SK-N-SH (cell line): ENCODE measurements around the gene AHDC1. TPM values are rescaled to one million over a fixed set of nuclear protein-coding genes. Genes with fewer than 3 reads are reported as not detected.

Source experiments
- CTCF ChIA-PET: fragments of 300-600, 350-600 bp; formaldehyde crosslinking; extraction: SDS; loops from one replicate; lab custom pipeline; 2021; lab: Yijun Ruan, JAX
- POLR2A ChIA-PET: fragments of 350-600 bp; sonication (Branson Sonifier 250); formaldehyde crosslinking; extraction: SDS; loops from one replicate; lab custom pipeline; 2020; ENCODE audit warnings: antibody characterized with exemption, inconsistent platforms; lab: Yijun Ruan, JAX
- DNase-seq: peaks from one replicate; pipeline ENCODE4 v3.0.0; 2012
- H2AFZ ChIP-seq: fragments of 200-600 bp; sonication (generic); 2 replicates; pipeline ENCODE4 v1.8.1; 2016; ENCODE audit warnings: antibody characterized with exemption, mild to moderate bottlenecking, low read depth
- H3F3A ChIP-seq: fragments of 200-600 bp; sonication (generic); replicated peaks from 2 replicates; pipeline ENCODE3; 2016; ENCODE audit warnings: antibody characterized with exemption, mild to moderate bottlenecking; ENCODE audit not compliant: insufficient read depth
- H3K27ac ChIP-seq, 2 experiments: fragments of 200-500 bp in 1 of 2; fragments of 200-600 bp in 1 of 2; sonication (Bioruptor generic) in 1 of 2; sonication (generic), shearing (Covaris generic) in 1 of 2; 2 replicates each; pipeline versions ENCODE4 v1.5.1 to v1.6.1; 2014 to 2016; ENCODE audit warnings: low read depth in 2 of 2, inconsistent platforms in 1 of 2, low read length in 1 of 2, mild to moderate bottlenecking in 1 of 2, mixed read lengths in 1 of 2
- H3K27me3 ChIP-seq: fragments of 200-600 bp; sonication (generic), shearing (Covaris generic); 2 replicates; pipeline ENCODE4 v1.6.1; 2016; ENCODE audit warnings: mixed run types; ENCODE audit not compliant: insufficient read depth
- H3K36me3 ChIP-seq, 2 experiments: fragments of 200-500 bp in 1 of 2; fragments of 200-600 bp in 1 of 2; sonication (Bioruptor generic) in 1 of 2; sonication (generic) in 1 of 2; replicated peaks in 1 of 2; 2 replicates each; pipeline versions ENCODE3 to v1.5.1; 2014 to 2016; ENCODE audit warnings: low read length in 1 of 2, mild to moderate bottlenecking in 1 of 2; ENCODE audit not compliant: insufficient read depth in 2 of 2, control insufficient read depth in 1 of 2
- H3K4me1 ChIP-seq, 2 experiments: fragments of 200-500 bp in 1 of 2; fragments of 200-600 bp in 1 of 2; sonication (Bioruptor generic) in 1 of 2; sonication (generic), shearing (Covaris generic) in 1 of 2; 2 replicates each; pipeline versions ENCODE4 v1.5.1 to v1.6.1; 2014 to 2016; ENCODE audit warnings: low read depth in 1 of 2, low read length in 1 of 2, mixed run types in 1 of 2; ENCODE audit not compliant: insufficient read depth in 2 of 2, control insufficient read depth in 1 of 2
- H3K4me2 ChIP-seq: fragments of 200-600 bp; sonication (generic), shearing (Covaris generic); 2 replicates; pipeline ENCODE4 v1.6.1; 2017; ENCODE audit warnings: mixed run types
- H3K4me3 ChIP-seq, 2 experiments: fragments of 200-500 bp in 1 of 2; fragments of 200-600 bp in 1 of 2; sonication (Bioruptor generic) in 1 of 2; sonication (generic), shearing (Covaris generic) in 1 of 2; 2 replicates each; pipeline versions ENCODE4 v1.5.1 to v1.8.1; 2014 to 2016; ENCODE audit warnings: low read depth in 2 of 2, inconsistent platforms in 1 of 2, low read length in 1 of 2, mild to moderate bottlenecking in 1 of 2, mixed read lengths in 1 of 2, moderate library complexity in 1 of 2
- H3K79me2 ChIP-seq: fragments of 200-600 bp; sonication (generic); 2 replicates; pipeline ENCODE4 v1.8.1; 2017; ENCODE audit warnings: mild to moderate bottlenecking; ENCODE audit not compliant: insufficient read depth
- H3K9ac ChIP-seq: fragments of 200-600 bp; sonication (generic); 2 replicates; pipeline ENCODE4 v1.6.1; 2017; ENCODE audit warnings: mixed run types
- H3K9me2 ChIP-seq: fragments of 200-600 bp; sonication (generic); 2 replicates; pipeline ENCODE4 v1.6.1; 2017; ENCODE audit warnings: mixed run types
- H3K9me3 ChIP-seq: fragments of 200-600 bp; sonication (generic); 2 replicates; pipeline ENCODE4 v1.6.1; 2017; ENCODE audit warnings: mixed run types, mild to moderate bottlenecking, moderate library complexity
- H4K20me1 ChIP-seq: fragments of 200-600 bp; sonication (generic); 2 replicates; pipeline ENCODE4 v1.6.1; 2017; ENCODE audit warnings: mild to moderate bottlenecking, mixed run types; ENCODE audit not compliant: insufficient read depth
- CTCF ChIP-seq: fragments of 200-600 bp; sonication (generic); IDR thresholded peaks from 2 replicates; pipeline ENCODE4 v1.6.1; 2017; ENCODE audit warnings: antibody characterized with exemption, mild to moderate bottlenecking, moderate library complexity
- ELF1 ChIP-seq: IDR thresholded peaks from 2 replicates; pipeline ENCODE4 v1.4.0; 2012
- EP300 ChIP-seq, 2 experiments: IDR thresholded peaks; 2 replicates each; pipeline versions ENCODE4 v1.4.0 to v1.6.1; 2012; ENCODE audit warnings: borderline replicate concordance in 1 of 2, low read depth in 1 of 2, low read length in 1 of 2
- FOSL2 ChIP-seq: IDR thresholded peaks from 2 replicates; pipeline ENCODE4 v1.4.0; 2012; ENCODE audit warnings: low read depth, mild to moderate bottlenecking, moderate library complexity, borderline replicate concordance
- FOXJ3 ChIP-seq: sonication (generic); formaldehyde crosslinking; IDR thresholded peaks from 2 replicates; pipeline ENCODE4 v1.5.1; 2020; ENCODE audit warnings: mild to moderate bottlenecking, missing genetic modification reagents
- FOXM1 ChIP-seq: IDR thresholded peaks from 2 replicates; pipeline ENCODE4 v1.4.0; 2012; ENCODE audit warnings: low read depth, mild to moderate bottlenecking
- GABPA ChIP-seq: IDR thresholded peaks from 2 replicates; pipeline ENCODE4 v1.4.0; 2012; ENCODE audit warnings: low read depth, mild to moderate bottlenecking
- GATA2 ChIP-seq: sonication (generic); formaldehyde crosslinking; IDR thresholded peaks from 2 replicates; pipeline ENCODE4 v1.5.0; 2020; ENCODE audit warnings: mild to moderate bottlenecking, missing genetic modification reagents
- IRF3 ChIP-seq: fragments of 150-350 bp; IDR thresholded peaks from 2 replicates; pipeline ENCODE4 v1.6.1; 2016; ENCODE audit warnings: mild to moderate bottlenecking, low read depth, low read length
- JUND ChIP-seq: IDR thresholded peaks from 2 replicates; pipeline ENCODE4 v1.4.0; 2012
- MEF2A ChIP-seq: IDR thresholded peaks from 2 replicates; pipeline ENCODE4 v1.4.0; 2012; ENCODE audit warnings: low read depth, borderline replicate concordance
- PBX3 ChIP-seq: IDR thresholded peaks from 2 replicates; pipeline ENCODE4; 2012
- REST ChIP-seq: IDR thresholded peaks from 2 replicates; pipeline ENCODE4 v1.6.1; 2012; ENCODE audit warnings: mild to moderate bottlenecking, low read depth, low read length, moderate library complexity
- RFX5 ChIP-seq: IDR thresholded peaks from 2 replicates; pipeline ENCODE4 v1.6.1; 2012; ENCODE audit warnings: mild to moderate bottlenecking, improper control_type of control experiment, low read length
- SMC3 ChIP-seq: IDR thresholded peaks from 2 replicates; pipeline ENCODE4 v1.6.1; 2012; ENCODE audit warnings: low read depth, low read length, improper control_type of control experiment
- TAF1 ChIP-seq: IDR thresholded peaks from 2 replicates; pipeline ENCODE4 v1.6.1; 2012; ENCODE audit warnings: low read depth, mild to moderate bottlenecking, low read length, moderate library complexity, borderline replicate concordance
- TCF12 ChIP-seq: IDR thresholded peaks from 2 replicates; pipeline ENCODE4 v1.4.0; 2012
- TEAD4 ChIP-seq: IDR thresholded peaks from 2 replicates; pipeline ENCODE4 v1.4.0; 2012; ENCODE audit warnings: mild to moderate bottlenecking, borderline replicate concordance; ENCODE audit not compliant: insufficient read depth
- USF1 ChIP-seq: IDR thresholded peaks from 2 replicates; pipeline ENCODE4 v1.4.0; 2012; ENCODE audit warnings: low read depth, borderline replicate concordance
- ZBTB33 ChIP-seq: IDR thresholded peaks from 2 replicates; pipeline ENCODE4 v1.4.0; 2012; ENCODE audit warnings: low read depth, borderline replicate concordance
- WGBS: methylation state at CpG from one replicate; pipeline ENCODE4 v1.1.6; 2017; ENCODE audit warnings: low lambda C conversion rate; 5-methylcytosine and 5-hydroxymethylcytosine counted together
- polyA plus RNA-seq, 3 experiments: library from polyadenylated mRNA; depleted of rRNA; stranded (reverse); fragments of >200 nt; gene quantifications; 2 replicates each; pipeline ENCODE4 v1.2.3, GENCODE V29; 2012

The AHDC1 gene
- polyA plus RNA-seq, 1 of the 3 experiments (the other 2 are of a cell fraction): 8.5 TPM

- H3K27me3 ChIP-seq: no peaks in the 10 kb centered on the region
- peaks cover 48 to 72% of the 10 kb centered on the region in 2 experiments for H3K4me1 ChIP-seq
- H3K4me3 ChIP-seq: no peak overlapping the region
- H3K36me3 ChIP-seq: no peaks in the 10 kb centered on the region
- H3K79me2 ChIP-seq: peaks cover 58% of the 10 kb centered on the region
- H3K27ac ChIP-seq: peak overlapping the region; percentile 52 to 93
- H3K4me2 ChIP-seq: peak overlapping the region; percentile 62
- 28% methylated on average over 9 of the region's 9 CpGs for WGBS
- no peaks in the 10 kb centered on the region for H3K9me2 ChIP-seq
- POLR2A ChIA-PET: no interaction called here
- H2AFZ ChIP-seq: no peak overlapping the region
- DNase-seq: no peak
- H3F3A ChIP-seq: peaks cover 37% of the 10 kb centered on the region
- H3K9ac ChIP-seq: peak overlapping the region; percentile 56; the same call in 1 of the 2 replicates
- CTCF ChIA-PET: interaction anchor here (1.3 to 14.9 kb wide), 3 partner anchors 15 to 145 kb away, joined by 4 to 176 read pairs (median 7); no protein-coding TSS in a partner anchor
- no peaks in the 10 kb centered on the region for H3K9me3 ChIP-seq
- H4K20me1 ChIP-seq: no peaks in the 10 kb centered on the region; the same call in 1 of the 2 replicates
- TF ChIP-seq GABPA (0 out of 2 replicates have a peak, but pooled peaks have one; percentile 14), REST (peak; percentile 62; the same call in 1 of the 2 replicates), IRF3 (no peak), RFX5 (no peak), FOSL2 (peak; percentile 93), EP300 (IDR thresholded peaks at IDR 0.05; ENCODE audit: borderline replicate concordance in 1 of 2, low read depth in 1 of 2, low read length in 1 of 2) (peak in 1 of 2 experiments; percentile 83; a peak in 1 of 4 replicates), MEF2A (0 out of 2 replicates have a peak, but pooled peaks have one; percentile 45), SMC3 (no peak), ZBTB33 (peak; percentile 73; the same call in 1 of the 2 replicates), TEAD4 (peak; percentile 77; the same call in 1 of the 2 replicates), JUND (peak; percentile 90), FOXJ3 (CRISPR knock-in tag) (no peak), ELF1 (no peak), PBX3 (peak; percentile 97), TCF12 (peak; percentile 85), USF1 (no peak), FOXM1 (peak; percentile 48; the same call in 1 of the 2 replicates), CTCF (no peak), TAF1 (peak; percentile 25; the same call in 1 of the 2 replicates), GATA2 (no peak)
Measured at GRCh38 chr1:27539901-27540861, 63.8 kb downstream of the AHDC1 start.
